HEK293 (cell line): ENCODE results near the gene NOC2L.

Experiments used
- INSM2 ChIP-seq: fragments of 450-650 bp; formaldehyde crosslinking; IDR thresholded peaks from 2 replicates; pipeline ENCODE4 v1.5.1; 2016; ENCODE audit warnings: missing biosample characterization, missing genetic modification characterization
- PRDM4 ChIP-seq: fragments of 450-650 bp; formaldehyde crosslinking; IDR thresholded peaks from 2 replicates; pipeline ENCODE4 v1.5.1; 2017; ENCODE audit warnings: missing biosample characterization, missing genetic modification characterization
- REST ChIP-seq: fragments of 450-650 bp; formaldehyde crosslinking; IDR thresholded peaks from 2 replicates; pipeline ENCODE4 v1.5.1; 2016; ENCODE audit warnings: missing biosample characterization, missing genetic modification characterization
- SP7 ChIP-seq: fragments of 450-650 bp; formaldehyde crosslinking; IDR thresholded peaks from 2 replicates; pipeline ENCODE4 v1.5.1; 2016; ENCODE audit warnings: missing biosample characterization, missing genetic modification characterization
- WT1 ChIP-seq: fragments of 450-650 bp; formaldehyde crosslinking; IDR thresholded peaks from 2 replicates; pipeline ENCODE4 v1.5.1; 2016; ENCODE audit warnings: missing biosample characterization, missing genetic modification characterization
- ZBTB11 ChIP-seq: fragments of 450-650 bp; formaldehyde crosslinking; conservative IDR thresholded peaks from 2 replicates; pipeline ENCODE4 v1.5.1; 2016; ENCODE audit warnings: low read depth, missing biosample characterization, missing genetic modification characterization
- ZBTB26 ChIP-seq: fragments of 450-650 bp; formaldehyde crosslinking; optimal IDR thresholded peaks from 2 replicates; pipeline ENCODE3; 2016; ENCODE audit warnings: missing biosample characterization, mild to moderate bottlenecking, missing genetic modification characterization
- ZNF132 ChIP-seq: fragments of 450-650 bp; formaldehyde crosslinking; IDR thresholded peaks from 2 replicates; pipeline ENCODE4 v1.5.1; 2017; ENCODE audit warnings: missing biosample characterization, missing genetic modification characterization, borderline replicate concordance
- ZNF174 ChIP-seq: fragments of 450-650 bp; formaldehyde crosslinking; IDR thresholded peaks from 2 replicates; pipeline ENCODE4 v1.5.0; 2017; ENCODE audit warnings: missing biosample characterization, mild to moderate bottlenecking, missing genetic modification characterization
- ZNF184 ChIP-seq: fragments of 450-650 bp; IDR thresholded peaks from 2 replicates; pipeline ENCODE4 v1.5.1; 2018; ENCODE audit warnings: missing biosample characterization, mild to moderate bottlenecking, missing genetic modification characterization
- ZNF292 ChIP-seq: fragments of 450-650 bp; formaldehyde crosslinking; IDR thresholded peaks from 2 replicates; pipeline ENCODE4 v1.5.1; 2016; ENCODE audit warnings: low read depth, missing biosample characterization, missing genetic modification characterization, borderline replicate concordance
- ZNF302 ChIP-seq: fragments of 450-650 bp; formaldehyde crosslinking; IDR thresholded peaks from 2 replicates; pipeline ENCODE4 v1.5.1; 2016; ENCODE audit warnings: missing biosample characterization, missing genetic modification characterization, low read depth
- ZNF354C ChIP-seq: fragments of 450-650 bp; formaldehyde crosslinking; IDR thresholded peaks from 2 replicates; pipeline ENCODE4 v1.5.1; 2016; ENCODE audit warnings: missing biosample characterization, missing genetic modification characterization, low read depth, borderline replicate concordance
- ZNF423 ChIP-seq: fragments of 450-650 bp; formaldehyde crosslinking; IDR thresholded peaks from 2 replicates; pipeline ENCODE4 v1.5.1; 2016; ENCODE audit warnings: missing biosample characterization, missing genetic modification characterization
- ZNF510 ChIP-seq: fragments of 450-650 bp; formaldehyde crosslinking; IDR thresholded peaks from 2 replicates; pipeline ENCODE4 v1.5.1; 2018; ENCODE audit warnings: mild to moderate bottlenecking, missing genetic modification characterization, missing biosample characterization; ENCODE audit not compliant: insufficient replicate concordance
- ZNF639 ChIP-seq: fragments of 450-650 bp; formaldehyde crosslinking; IDR thresholded peaks from 2 replicates; pipeline ENCODE4 v1.5.1; 2016; ENCODE audit warnings: missing biosample characterization, missing genetic modification characterization
- ZNF664 ChIP-seq: fragments of 450-650 bp; formaldehyde crosslinking; IDR thresholded peaks from 2 replicates; pipeline ENCODE4 v1.5.1; 2016; ENCODE audit warnings: missing biosample characterization, missing genetic modification characterization
- ZNF768 ChIP-seq: fragments of 450-650 bp; formaldehyde crosslinking; IDR thresholded peaks from 2 replicates; pipeline ENCODE4 v1.5.1; 2018; ENCODE audit warnings: missing biosample characterization, mild to moderate bottlenecking, missing genetic modification characterization
- ZNF776 ChIP-seq: fragments of 450-650 bp; formaldehyde crosslinking; IDR thresholded peaks from 2 replicates; pipeline ENCODE4 v1.5.0; 2017; ENCODE audit warnings: missing biosample characterization, missing genetic modification characterization, borderline replicate concordance
- ZNF792 ChIP-seq: fragments of 450-650 bp; formaldehyde crosslinking; IDR thresholded peaks from 2 replicates; pipeline ENCODE4 v1.5.1; 2016; ENCODE audit warnings: missing biosample characterization, missing genetic modification characterization
- ZNF843 ChIP-seq: fragments of 450-650 bp; formaldehyde crosslinking; IDR thresholded peaks from 2 replicates; pipeline ENCODE4 v1.5.1; 2016; ENCODE audit warnings: missing biosample characterization, missing genetic modification characterization
- ZSCAN18 ChIP-seq: fragments of 450-650 bp; formaldehyde crosslinking; IDR thresholded peaks from 2 replicates; pipeline ENCODE4 v1.5.1; 2016; ENCODE audit warnings: missing biosample characterization, missing genetic modification characterization

NOC2L gene

GRCh38 chr1:996851-997712 is 38.0 kb upstream of the NOC2L start (continued):
- TF ChIP-seq ZSCAN18 (tag by site-specific recombination) (no peak), WT1 (tag by site-specific recombination) (peak; percentile 13; the same call in 1 of the 2 replicates), ZNF510 (tag by site-specific recombination) (no peak), ZNF639 (tag by site-specific recombination) (peak; percentile 64; the same call in 1 of the 2 replicates), SP7 (peak; percentile 14; the same call in 1 of the 2 replicates), ZNF776 (tag by site-specific recombination) (no peak), ZNF423 (tag by site-specific recombination) (0 out of 2 replicates have a peak, but pooled peaks have one; percentile 43), ZNF354C (tag by site-specific recombination) (no peak), ZNF184 (no peak), ZBTB26 (no peak), REST (tag by site-specific recombination) (peak; percentile 68), ZNF664 (tag by site-specific recombination) (no peak), ZNF174 (tag by site-specific recombination) (no peak), INSM2 (no peak), ZNF302 (tag by site-specific recombination) (no peak), ZNF843 (tag by site-specific recombination) (no peak), ZNF792 (tag by site-specific recombination) (no peak), ZNF132 (no peak), PRDM4 (tag by site-specific recombination) (0 out of 2 replicates have a peak, but pooled peaks have one; percentile 8), ZNF768 (tag by site-specific recombination) (no peak), ZBTB11 (tag by site-specific recombination) (no peak; the same call in 1 of the 2 replicates), ZNF292 (tag by site-specific recombination) (no peak)
